ENCODE results near the gene PRKCA. TPM values are rescaled to one million over a fixed set of nuclear protein-coding genes. Genes with fewer than 3 reads are reported as not detected.
"Not testable (repeated sequence)": the region's sequence is repeated elsewhere in the genome, so short reads cannot be mapped to it uniquely, and the experiment has no call there.

Gene PRKCA
- total RNA-seq, 1 donor from 2014 or later, result 5.4 TPM

DNA sequence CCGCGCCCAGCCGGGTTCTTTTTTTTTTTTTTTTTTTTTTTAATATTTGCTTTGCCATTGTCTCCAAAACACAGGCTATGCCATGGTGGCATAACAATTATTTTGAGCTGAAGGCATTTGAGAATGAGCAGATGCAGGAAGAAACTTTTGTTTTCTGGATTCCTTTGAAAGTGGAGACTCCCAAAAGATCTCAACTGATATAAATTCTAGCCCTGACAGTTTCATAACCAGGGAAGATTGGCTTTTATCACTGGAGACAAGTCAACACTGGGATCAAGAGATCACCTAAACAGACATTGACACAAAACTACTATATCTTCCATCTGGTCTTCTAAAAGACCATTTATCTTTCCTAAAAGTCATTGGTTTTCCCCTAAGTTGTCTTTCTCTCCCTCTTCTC lies 10.1 kb upstream of the PRKCA start:
- no peak for DNase-seq

GRCh38 chr17:66296289-66296725 lies 6.1 kb upstream of the PRKCA start:
- no peak for DNase-seq

DNA sequence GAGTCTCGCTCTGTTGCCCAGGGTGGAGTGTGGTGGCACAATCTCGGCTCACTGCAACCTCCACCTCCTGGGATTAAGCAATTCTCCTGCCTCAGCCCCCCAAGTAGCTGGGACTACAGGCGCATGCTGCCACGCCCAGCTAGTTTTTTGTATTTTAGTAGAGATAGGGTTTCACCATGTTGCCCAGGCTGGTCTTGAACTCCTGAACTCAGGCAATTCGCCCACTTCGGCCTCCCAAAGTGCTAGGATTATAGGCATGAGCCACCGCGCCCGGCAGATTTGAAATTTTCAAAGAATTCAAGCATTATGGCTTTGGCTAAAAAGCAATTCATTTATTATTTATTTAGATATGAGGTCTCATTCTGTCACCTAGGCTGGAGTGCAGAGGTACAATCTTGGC lies 5.0 kb upstream of the PRKCA start:
- DNase-seq, result not testable (repeated sequence)

DNA sequence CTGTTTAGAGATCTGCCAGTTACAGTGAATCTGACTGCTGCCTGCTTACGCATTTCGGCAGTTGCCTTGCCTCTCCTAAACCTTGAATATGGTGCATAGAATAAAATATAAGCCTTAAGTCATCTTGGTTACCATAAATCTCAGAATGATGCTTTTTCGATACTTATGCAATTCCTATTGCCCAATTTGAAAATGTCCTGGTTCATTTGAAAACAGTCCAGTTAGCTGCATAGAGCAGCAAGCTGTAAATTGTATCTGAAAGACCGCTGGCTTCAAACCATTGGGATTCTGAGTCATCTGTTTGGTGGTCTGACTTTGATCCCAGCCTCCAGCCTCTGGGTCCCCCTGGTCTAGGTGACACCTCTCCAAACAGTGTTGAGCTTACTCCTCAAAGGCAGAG lies 2.7 kb upstream of the PRKCA start:
- DNase-seq, result no peak

DNA sequence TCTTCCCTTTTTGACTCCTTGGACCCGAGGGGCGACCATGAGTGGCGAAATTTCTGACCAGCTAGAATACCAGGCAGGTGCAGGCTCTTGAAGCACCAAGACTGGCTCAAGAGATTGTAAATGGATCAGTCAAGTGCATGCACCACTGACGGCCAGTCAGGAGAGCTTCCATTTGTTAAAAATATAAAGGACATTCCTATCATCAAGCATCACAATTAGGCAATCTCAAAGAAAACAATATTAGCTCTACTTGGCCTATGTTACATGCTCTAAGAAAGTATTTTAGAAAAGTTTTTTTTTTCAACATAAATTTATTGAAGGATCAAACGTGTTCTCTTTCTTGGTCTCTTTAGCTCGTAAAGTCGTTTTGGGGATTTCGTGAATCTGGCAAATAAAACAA lies 1.5 kb upstream of the PRKCA start:
- DNase-seq, result no peak

GRCh38 chr17:66301367-66301863 lies 998 bp upstream of the PRKCA start:
- peak; percentile 15 for DNase-seq

DNA sequence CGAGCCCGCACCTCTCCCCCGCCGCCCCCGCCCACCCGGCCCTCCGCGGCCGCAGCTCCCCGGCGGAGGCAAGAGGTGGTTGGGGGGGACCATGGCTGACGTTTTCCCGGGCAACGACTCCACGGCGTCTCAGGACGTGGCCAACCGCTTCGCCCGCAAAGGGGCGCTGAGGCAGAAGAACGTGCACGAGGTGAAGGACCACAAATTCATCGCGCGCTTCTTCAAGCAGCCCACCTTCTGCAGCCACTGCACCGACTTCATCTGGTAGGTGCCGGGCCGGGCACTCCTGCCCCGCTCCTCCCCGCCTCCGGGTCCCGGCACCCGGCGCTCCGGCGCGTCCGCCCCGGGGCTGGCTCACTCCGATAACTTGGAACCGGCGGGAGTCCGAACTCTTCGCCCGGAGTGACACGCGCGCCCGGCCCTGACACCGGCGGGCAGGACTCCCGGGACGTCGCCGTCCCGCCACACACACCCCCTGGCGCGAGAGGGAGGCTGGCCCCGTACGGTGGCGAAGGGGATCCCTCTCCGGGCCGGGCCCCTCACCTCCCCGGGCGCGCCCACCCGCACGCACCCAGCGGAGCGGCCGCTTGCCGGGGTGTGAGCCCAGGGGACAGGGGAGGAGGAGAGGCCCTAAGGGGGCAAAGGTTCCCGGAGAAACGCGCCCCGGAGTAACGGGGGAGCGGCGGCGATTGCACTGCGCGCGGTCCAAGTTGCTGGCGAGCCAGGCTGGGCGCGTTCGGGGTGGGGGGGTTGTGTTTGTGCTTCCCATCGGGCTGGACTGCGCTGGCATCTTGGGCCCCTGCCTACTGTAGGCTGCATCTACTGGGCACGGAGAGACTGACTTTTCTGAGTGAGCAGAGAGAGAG lies 581 bp downstream of the PRKCA start:
- peak; percentile 78 for DNase-seq

DNA sequence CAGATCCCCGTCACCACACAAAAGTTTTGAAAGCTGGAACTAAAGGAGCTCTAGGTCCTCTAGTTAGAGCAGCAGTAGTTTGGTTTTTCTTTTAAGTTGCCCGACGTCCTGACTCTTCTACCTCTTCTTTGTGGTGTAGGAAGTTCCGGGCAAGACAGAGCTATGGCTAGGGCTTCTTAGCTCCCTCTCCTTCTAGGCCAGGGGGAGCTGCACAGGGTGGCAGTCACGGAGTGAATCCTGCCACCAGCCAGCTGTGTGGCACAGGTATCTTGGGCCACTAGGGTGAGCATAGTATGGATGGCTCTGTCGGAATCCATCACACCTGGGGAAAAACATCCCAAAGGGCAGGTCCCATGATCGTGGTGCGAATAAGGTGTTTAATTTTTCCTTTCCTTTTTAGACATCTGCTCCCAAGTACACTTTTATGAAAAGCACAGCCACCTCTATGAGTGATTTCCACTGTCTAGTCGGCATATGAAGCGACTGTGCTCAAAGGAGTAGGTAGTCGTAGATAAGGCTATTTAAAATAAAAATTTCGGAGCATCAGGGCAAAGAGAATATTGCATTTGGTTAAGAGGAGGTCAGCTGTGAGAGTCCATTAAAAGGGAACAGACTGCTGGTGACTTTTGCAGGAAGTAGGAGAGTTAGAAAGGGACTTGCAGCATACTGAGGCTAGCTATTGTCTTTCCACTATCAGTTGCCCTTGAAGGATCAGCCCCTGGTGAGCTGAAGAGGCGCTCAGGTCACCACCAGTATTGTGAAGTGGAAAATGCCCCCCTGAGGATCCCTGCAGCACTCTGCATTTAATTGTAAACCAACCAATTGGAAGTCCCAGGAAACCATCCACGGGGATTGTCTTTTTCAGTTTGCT lies 2.1 kb downstream of the PRKCA start:
- peak; percentile 41 for DNase-seq

DNA sequence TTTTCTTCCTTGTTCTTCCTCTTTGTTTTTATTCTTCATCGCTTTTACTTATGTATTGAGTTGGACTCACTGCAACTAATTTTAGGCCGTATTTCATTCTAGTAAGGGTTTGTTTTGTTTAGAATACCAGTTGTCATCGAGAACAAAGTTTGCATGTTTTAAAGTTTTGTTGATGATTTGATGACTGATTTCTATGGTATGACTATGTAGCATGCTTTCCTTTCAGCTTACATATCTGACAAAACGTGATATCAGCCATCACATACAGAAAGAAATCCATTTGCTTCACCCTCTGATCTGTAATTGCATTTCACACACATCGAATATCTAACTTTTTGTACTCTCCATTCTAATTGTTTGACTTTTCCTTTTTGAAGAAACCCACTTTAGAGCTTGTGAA lies 4.0 kb downstream of the PRKCA start:
- peak; percentile 30 for DNase-seq

GRCh38 chr17:66307257-66307656 lies 4.8 kb downstream of the PRKCA start:
- no peak for DNase-seq

GRCh38 chr17:66308856-66309255 lies 6.4 kb downstream of the PRKCA start:
- no peak for DNase-seq

DNA sequence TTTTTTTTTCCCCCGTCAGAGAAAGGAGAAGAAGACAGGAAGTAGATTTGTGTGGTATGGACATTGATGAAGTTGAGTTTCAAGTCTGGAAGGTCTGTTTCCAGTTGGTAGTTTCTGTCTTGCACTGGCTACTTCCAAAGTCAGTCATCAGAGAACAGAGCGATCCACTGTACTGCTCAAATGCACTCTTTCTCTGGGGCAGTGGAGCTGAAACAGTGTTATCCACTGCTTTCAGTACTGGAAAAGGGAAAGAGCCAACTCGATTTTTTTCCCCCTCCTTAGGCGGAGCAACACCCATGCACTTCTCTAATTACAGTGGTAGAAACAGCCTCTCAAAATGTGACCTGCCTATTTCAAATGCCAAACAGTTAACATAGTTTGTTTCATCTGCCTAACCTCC lies 7.4 kb downstream of the PRKCA start:
- no peak for DNase-seq

- DNase-seq, result peak; percentile 16
Measured at GRCh38 chr17:66310528-66311148, 8.2 kb downstream of the PRKCA start.

GRCh38 chr17:66312912-66313311 lies 10.5 kb downstream of the PRKCA start:
- DNase-seq, result no peak

DNA sequence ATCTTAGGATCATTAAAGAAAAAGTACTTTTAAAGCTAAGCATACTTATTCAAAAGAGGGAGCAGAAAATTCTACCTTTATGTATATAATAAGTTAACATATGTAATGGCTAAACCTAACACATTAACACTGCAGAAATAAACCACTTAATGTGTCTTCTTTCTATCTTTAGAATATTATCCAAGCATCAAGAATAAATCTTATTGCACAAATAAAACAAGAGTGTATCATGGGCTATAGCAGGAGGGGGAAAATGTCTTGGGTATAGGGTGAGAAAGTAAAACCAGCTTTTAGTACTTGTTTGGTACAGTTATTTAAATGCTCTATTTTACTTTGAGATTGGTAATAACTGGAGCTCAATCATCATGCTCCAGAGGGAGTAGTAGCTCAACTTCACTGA lies 10.9 kb downstream of the PRKCA start:
- no peak for DNase-seq

DNA sequence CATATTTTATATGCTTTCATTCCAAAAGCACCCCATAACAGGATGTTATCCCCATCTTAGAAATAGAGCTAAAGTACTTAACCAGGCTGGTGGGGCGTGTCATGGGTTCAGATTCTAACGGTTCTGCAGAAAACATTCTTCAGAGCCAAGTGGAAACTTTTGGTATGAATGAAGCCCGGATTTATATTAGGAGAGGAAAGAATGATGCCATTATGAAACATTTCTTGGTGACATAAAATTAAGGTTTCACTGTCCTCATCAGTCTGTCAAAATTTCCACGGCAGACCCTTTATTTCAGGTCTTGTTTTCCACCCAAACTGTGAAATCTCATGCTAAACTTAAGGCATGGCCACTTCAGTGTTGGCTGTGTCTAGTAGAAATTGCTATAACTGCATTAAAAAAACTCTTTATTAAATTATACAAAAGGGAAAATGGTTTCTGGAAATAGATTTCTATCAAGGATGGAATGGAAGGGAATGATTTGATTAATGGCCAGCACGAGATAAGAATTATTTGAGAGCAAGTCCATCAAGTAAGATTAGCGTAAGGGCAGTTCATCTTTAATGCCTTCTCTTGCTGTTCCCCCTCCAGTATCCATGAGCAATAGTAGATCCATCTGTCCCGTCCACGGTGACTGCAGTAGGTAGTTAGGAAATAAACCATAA lies 11.7 kb downstream of the PRKCA start:
- no peak for DNase-seq

DNA sequence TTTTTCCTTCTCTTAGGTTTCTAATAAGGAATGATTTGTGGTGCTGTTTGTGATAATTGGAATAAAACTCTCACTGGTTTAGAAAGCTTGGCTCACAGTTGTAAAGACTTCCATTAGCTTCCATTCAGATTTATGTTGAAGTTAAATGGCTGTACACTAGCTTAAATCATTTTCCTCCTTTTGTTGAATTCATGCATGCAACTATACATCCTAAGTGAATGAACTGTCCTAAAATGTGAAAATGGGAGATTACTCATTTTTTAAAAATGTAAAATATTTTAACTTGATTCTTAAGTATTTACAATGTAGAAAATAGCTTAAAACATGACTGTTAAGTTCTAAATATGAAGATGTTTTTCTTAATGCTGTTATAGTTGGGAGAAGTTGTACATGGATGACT lies 15.2 kb downstream of the PRKCA start:
- no peak for DNase-seq

- DNase-seq, result no peak
Measured at GRCh38 chr17:66319226-66319625, 16.8 kb downstream of the PRKCA start.

DNA sequence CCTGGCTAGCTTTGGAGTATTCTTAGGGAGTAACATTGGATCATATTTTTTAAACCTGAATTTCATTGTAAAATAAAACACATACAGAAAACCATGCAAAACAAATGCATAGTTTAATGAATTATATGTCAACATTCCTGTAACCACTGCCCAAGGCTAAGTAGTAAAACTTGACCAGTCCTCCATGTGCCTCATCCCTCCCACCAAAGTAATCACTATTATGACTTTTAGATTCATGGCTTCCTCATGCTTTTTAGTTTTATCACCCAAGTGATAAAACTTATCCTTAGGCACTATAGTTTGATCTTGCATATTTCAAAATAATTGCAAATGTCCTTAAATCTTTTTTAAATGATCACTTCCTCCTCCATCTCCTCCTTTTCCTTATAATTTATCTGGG lies 20.4 kb downstream of the PRKCA start:
- DNase-seq, result no peak

DNA sequence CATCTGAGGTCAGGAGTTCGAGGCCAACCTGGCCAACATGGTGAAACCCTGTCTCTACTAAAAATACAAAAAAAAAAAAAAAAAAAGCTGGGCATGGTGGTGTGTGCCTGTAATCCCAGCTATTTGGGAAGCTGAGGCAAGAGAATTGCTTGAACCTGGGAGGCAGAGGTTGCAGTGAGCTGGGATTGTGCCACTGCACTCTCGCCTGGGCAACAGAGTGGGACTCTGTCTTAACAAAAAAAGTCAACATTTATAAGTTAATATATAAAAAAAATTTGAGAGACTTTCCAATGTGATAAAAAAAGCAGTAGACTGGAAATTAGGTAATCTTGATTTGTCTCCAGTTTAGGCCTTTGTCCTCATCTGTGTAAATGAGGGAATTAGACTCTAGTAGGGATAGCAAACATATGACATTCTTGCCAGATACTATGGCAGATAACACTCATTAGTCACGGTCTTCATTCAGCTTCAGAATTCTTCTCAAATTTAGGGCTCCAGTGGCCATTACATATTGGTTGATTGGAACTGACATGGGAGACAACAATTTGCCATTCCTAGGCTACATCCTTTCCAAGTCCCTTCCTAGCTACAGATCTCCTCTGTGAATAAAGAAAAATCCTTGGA lies 22.1 kb downstream of the PRKCA start:
- DNase-seq, result not testable (repeated sequence)

- no peak for DNase-seq
Measured at GRCh38 chr17:66326476-66327047, 24.1 kb downstream of the PRKCA start.

- DNase-seq, result no peak
Measured at GRCh38 chr17:66330646-66331037, 28.2 kb downstream of the PRKCA start.
